GM12892 (cell line): ENCODE data around the gene RBP5.

Experiments
- POLR2A ChIP-seq: IDR thresholded peaks from 2 replicates; pipeline ENCODE4 v1.6.1; 2011; ENCODE audit warnings: low read depth, low read length, control low read depth
- POLR2AphosphoS5 ChIP-seq: IDR thresholded peaks from 2 replicates; pipeline ENCODE4 v1.6.1; 2011; ENCODE audit warnings: low read depth, low read length, control low read depth

- TF ChIP-seq POLR2AphosphoS5 (no peak), POLR2A (no peak)
Measured at GRCh38 chr12:7117670-7118069, 11.0 kb downstream of the RBP5 start.
